GM10266 (cell line): ENCODE measurements around the gene RCOR3.
"Not testable (repeated sequence)": the region's sequence is repeated elsewhere in the genome, so short reads cannot be mapped to it uniquely, and the experiment has no call there.

Experiments
- DNase-seq: peaks from one replicate; pipeline ENCODE4 v3.0.0; 2012; ENCODE audit errors: extremely low spot score
- CTCF ChIP-seq: IDR thresholded peaks from 2 replicates; pipeline ENCODE4 v1.5.1; 2012; ENCODE audit warnings: mild to moderate bottlenecking, low read depth; ENCODE audit not compliant: control insufficient read depth, insufficient read depth; ENCODE audit errors: missing control alignments

The RCOR3 gene

DNA sequence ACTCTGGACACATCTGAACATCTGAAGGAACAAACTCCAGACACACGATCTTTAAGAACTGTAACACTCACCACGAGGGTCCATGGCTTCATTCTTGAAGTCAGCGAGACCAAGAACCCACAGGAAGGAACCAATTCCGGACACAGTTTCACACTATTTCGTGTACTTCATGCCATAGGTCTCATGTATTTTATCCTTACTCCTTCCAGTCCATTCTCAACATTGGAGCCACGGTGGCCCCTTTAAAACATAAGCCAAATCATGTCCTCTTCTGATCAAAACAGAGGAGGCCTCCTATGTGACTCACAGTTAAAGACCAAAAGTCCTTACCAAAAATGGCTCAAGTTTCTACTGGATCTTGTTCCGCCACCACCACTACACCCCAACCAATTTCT, 29.8 kb upstream of the RCOR3 start:
- TF ChIP-seq CTCF = no peak
- DNase-seq = no peak

DNA sequence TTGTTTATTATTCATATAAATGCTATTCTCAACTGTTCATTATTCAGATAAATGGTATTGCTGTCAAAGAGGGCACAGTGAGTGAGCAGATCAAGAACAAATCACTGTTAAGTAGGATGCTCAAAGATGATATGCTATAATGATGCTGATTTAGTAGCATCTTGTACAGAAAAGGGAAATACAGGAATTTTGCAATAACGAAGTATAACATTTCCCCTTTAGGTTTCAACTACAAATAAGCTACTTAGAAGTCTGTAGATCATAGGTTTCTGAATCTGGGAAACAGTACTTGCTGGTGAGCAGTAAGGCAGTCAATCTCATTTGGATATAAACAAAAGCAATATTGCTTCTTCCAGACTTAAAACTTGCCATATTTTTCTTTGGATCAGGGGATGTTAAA, 27.3 kb upstream of the RCOR3 start:
- TF ChIP-seq CTCF = no peak
- no peak for DNase-seq

GRCh38 chr1:211236633-211237320, 22.4 kb upstream of the RCOR3 start:
- TF ChIP-seq CTCF = no peak
- no peak for DNase-seq

- no peak for DNase-seq
- TF ChIP-seq CTCF = no peak
Measured at GRCh38 chr1:211237579-211237978, 21.6 kb upstream of the RCOR3 start.

DNA sequence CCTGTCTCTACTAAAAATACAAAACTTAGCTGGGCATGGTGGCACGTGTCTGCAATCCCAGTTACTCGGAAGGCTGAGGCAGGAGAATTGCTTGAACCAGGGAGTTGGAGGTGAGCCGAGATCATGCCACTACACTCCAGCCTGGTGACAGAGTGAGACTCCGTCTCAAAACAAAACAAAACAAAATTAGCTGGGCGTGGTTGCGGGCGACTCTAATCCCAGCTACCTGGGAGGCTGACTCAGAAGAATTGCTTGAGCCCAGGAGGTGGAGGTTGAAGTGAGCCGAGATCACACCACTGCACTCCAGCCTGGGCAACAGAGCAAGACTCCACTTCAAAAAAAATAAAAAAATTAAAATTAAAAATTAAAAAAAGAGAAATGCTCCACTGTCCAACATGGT, 18.6 kb upstream of the RCOR3 start:
- not testable (repeated sequence) for DNase-seq

- DNase-seq = no peak
- no peak for TF ChIP-seq CTCF
Measured at GRCh38 chr1:211241071-211241470, 18.1 kb upstream of the RCOR3 start.

- not testable (repeated sequence) for DNase-seq
Measured at GRCh38 chr1:211243639-211244038, 15.5 kb upstream of the RCOR3 start.

DNA sequence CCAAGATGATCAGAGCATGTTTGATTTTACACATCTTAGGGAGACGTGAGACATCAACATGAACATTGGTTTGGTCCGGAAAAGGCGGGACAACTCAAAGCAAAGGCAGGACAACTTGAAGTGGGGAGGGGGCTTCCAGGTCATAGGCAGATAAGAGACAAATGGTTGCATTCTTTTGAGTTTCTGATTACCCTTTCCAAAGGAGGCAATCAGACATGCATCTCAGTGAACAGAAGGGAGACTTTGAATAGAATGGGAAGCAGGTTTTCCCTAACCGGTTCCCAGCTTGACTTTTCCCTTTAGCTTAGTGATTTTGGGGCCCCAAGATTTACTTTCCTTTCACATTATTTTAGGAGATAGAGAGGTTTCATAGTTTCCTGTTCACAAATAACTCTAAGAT, 12.6 kb upstream of the RCOR3 start:
- not testable (repeated sequence) for DNase-seq

DNA sequence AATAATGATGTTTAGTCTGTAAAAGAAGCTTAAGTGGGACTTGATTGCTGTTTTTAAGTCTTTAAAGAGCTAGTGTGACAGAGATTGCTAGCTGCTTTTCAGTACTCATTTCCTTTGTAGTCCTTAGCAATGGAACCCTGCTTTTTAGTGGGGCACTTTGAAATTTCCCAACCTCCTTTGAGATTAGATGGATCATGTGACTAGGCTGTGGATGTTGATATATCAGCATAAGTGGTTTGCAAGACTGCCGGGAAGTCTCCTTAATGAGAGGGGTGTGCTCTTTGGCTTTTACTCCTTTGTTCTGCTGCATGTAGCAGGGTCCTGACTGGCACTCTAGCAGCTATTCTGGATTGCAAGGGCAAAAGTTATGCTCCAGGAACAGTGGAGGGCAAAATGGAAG, 11.2 kb upstream of the RCOR3 start:
- TF ChIP-seq CTCF = no peak
- DNase-seq = no peak

GRCh38 chr1:211249611-211250010, 9.6 kb upstream of the RCOR3 start:
- DNase-seq = not testable (repeated sequence)
